H1 (cell line): ENCODE measurements around the gene FBXO28.
"Not testable (repeated sequence)": the region's sequence is repeated elsewhere in the genome, so short reads cannot be mapped to it uniquely, and the experiment has no call there.

Experiments
- CBX8 ChIP-seq: fragments of 300-800, 300-1000 bp; sonication (generic); IDR thresholded peaks from 2 replicates; pipeline ENCODE4 v1.7.1; 2016; ENCODE audit warnings: low read depth, low read length, borderline replicate concordance
- CHD1 ChIP-seq: IDR thresholded peaks from 2 replicates; pipeline ENCODE4 v1.6.1; 2012; ENCODE audit warnings: low read depth, low read length, improper control_type of control experiment
- EGR1 ChIP-seq: IDR thresholded peaks from 2 replicates; pipeline ENCODE4 v1.6.1; 2011; ENCODE audit warnings: low read depth, low read length, borderline replicate concordance
- EP300 ChIP-seq, 2 experiments: IDR thresholded peaks; 1 replicate in 1 of 2; 2 replicates in 1 of 2; pipeline ENCODE4 v1.6.1; 2011 to 2012; ENCODE audit warnings: low read depth in 2 of 2, low read length in 2 of 2, mild to moderate bottlenecking in 2 of 2, borderline replicate concordance in 1 of 2, inconsistent platforms in 1 of 2, moderate library complexity in 1 of 2
- EZH2 ChIP-seq: fragments of 200-600 bp; sonication (generic); IDR thresholded peaks from 2 replicates; pipeline ENCODE4 v1.7.1; 2012; ENCODE audit warnings: low read depth, mild to moderate bottlenecking, moderate library complexity, low read length, inconsistent platforms; ENCODE audit not compliant: severe bottlenecking
- HDAC6 ChIP-seq: IDR thresholded peaks from one replicate; pipeline ENCODE4 v1.7.1; 2012; ENCODE audit warnings: low read depth, mild to moderate bottlenecking, inconsistent platforms, low read length, moderate library complexity
- POLR2A ChIP-seq, 2 experiments: IDR thresholded peaks; 1 replicate in 1 of 2; 2 replicates in 1 of 2; pipeline ENCODE4 v1.6.1; 2011; ENCODE audit warnings: low read depth in 2 of 2, low read length in 2 of 2, mild to moderate bottlenecking in 2 of 2; ENCODE audit errors: control extremely low read depth in 1 of 2
- POLR2AphosphoS5 ChIP-seq: IDR thresholded peaks from 2 replicates; pipeline ENCODE4 v1.6.1; 2011; ENCODE audit warnings: low read depth, low read length
- RAD21 ChIP-seq, 2 experiments: IDR thresholded peaks in 1 of 2; conservative IDR thresholded peaks in 1 of 2; 2 replicates each; pipeline ENCODE4 v1.6.1; 2011; ENCODE audit warnings: low read depth in 2 of 2, low read length in 2 of 2, improper control_type of control experiment in 1 of 2, inconsistent platforms in 1 of 2, mild to moderate bottlenecking in 1 of 2, moderate library complexity in 1 of 2
- RXRA ChIP-seq: IDR thresholded peaks from 2 replicates; pipeline ENCODE4 v1.6.1; 2011; ENCODE audit warnings: low read depth, mild to moderate bottlenecking, low read length, moderate library complexity; ENCODE audit not compliant: insufficient read depth
- SP1 ChIP-seq: IDR thresholded peaks from 2 replicates; pipeline ENCODE4 v1.6.1; 2011; ENCODE audit warnings: low read depth, low read length
- TF ChIP-seq, protein P1 (sequence below), 3 experiments: IDR thresholded peaks; 1 replicate in 2 of 3; 2 replicates in 1 of 3; pipeline versions ENCODE4 v1.5.1 to v1.6.1; 2011; ENCODE audit warnings: low read length in 3 of 3, mild to moderate bottlenecking in 3 of 3, inconsistent platforms in 2 of 3, low read depth in 1 of 3, moderate library complexity in 1 of 3; ENCODE audit not compliant: insufficient read depth in 1 of 3; ENCODE audit errors: control extremely low read depth in 1 of 3
- TF ChIP-seq, protein P2 (sequence below): IDR thresholded peaks from 2 replicates; pipeline ENCODE4 v1.6.1; 2012; ENCODE audit warnings: inconsistent platforms

DNA sequence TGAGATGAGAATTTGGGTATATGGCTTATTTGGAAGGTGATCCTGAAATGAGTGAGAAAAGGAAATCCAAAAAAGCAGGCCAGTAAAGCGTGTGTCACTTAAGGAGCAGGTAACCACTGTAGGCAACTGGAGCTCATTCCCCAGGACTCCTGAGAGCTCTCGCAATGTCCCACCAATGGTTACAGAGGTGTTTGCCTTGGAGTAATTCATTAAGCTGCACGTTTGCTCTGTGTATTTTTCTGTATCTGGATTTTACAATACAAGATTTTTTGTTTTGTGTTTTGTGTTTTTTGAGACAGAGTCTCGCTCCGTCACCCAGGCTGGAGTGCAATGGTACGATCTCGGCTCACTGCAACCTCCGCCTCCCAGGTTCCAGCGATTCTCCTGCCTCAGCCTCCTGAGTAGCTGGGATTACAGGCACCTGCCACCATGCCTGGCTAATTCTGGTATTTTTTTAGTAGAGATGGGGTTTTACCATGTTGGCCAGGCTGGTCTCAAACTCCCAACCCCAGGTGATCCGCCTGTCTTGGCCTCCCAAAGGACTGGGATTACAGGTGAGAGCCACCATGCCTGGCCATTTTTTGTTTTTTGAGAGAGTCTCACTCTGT lies 92.1 kb downstream of the FBXO28 start:
- TF ChIP-seq POLR2A (IDR thresholded peaks at IDR 0.05; ENCODE audit: control extremely low read depth in 1 of 2, low read depth in 2 of 2, low read length in 2 of 2); EZH2; RAD21 (IDR thresholded peaks at IDR 0.05 in 1 of 2, conservative IDR thresholded peaks at IDR 0.05 in 1 of 2; ENCODE audit: low read depth in 2 of 2, low read length in 2 of 2); CBX8; EGR1; HDAC6; POLR2AphosphoS5; CHD1; SP1; RXRA; EP300 (IDR thresholded peaks at IDR 0.05; ENCODE audit: borderline replicate concordance in 1 of 2, low read depth in 2 of 2, low read length in 2 of 2): not testable (repeated sequence)
- TF ChIP-seq, protein P1, sequence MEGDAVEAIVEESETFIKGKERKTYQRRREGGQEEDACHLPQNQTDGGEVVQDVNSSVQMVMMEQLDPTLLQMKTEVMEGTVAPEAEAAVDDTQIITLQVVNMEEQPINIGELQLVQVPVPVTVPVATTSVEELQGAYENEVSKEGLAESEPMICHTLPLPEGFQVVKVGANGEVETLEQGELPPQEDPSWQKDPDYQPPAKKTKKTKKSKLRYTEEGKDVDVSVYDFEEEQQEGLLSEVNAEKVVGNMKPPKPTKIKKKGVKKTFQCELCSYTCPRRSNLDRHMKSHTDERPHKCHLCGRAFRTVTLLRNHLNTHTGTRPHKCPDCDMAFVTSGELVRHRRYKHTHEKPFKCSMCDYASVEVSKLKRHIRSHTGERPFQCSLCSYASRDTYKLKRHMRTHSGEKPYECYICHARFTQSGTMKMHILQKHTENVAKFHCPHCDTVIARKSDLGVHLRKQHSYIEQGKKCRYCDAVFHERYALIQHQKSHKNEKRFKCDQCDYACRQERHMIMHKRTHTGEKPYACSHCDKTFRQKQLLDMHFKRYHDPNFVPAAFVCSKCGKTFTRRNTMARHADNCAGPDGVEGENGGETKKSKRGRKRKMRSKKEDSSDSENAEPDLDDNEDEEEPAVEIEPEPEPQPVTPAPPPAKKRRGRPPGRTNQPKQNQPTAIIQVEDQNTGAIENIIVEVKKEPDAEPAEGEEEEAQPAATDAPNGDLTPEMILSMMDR (IDR thresholded peaks at IDR 0.05; ENCODE audit: control extremely low read depth in 1 of 3, insufficient read depth in 1 of 3, low read depth in 1 of 3, low read length in 3 of 3), result not testable (repeated sequence)
- TF ChIP-seq, protein P2, sequence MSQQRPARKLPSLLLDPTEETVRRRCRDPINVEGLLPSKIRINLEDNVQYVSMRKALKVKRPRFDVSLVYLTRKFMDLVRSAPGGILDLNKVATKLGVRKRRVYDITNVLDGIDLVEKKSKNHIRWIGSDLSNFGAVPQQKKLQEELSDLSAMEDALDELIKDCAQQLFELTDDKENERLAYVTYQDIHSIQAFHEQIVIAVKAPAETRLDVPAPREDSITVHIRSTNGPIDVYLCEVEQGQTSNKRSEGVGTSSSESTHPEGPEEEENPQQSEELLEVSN, result not testable (repeated sequence)
